Hematopoietic multipotent progenitor cell treated with erythropoietin and hydrocortisone succinate and interleukin-3 and kit ligand, for 4 days (in vitro differentiated cells): ENCODE results near the gene LZTS2.
"Not testable (repeated sequence)": the region's sequence is repeated elsewhere in the genome, so short reads cannot be mapped to it uniquely, and the experiment has no call there.

ENCODE experiments used
- DNase-seq: peaks from one replicate; pipeline ENCODE4 v3.0.0-alpha.2; 2015

Gene LZTS2

GRCh38 chr10:101034404-101034803 lies 34.8 kb downstream of the LZTS2 start:
- DNase-seq: not testable (repeated sequence)

GRCh38 chr10:101035314-101035713 lies 35.7 kb downstream of the LZTS2 start:
- no peak for DNase-seq

DNA sequence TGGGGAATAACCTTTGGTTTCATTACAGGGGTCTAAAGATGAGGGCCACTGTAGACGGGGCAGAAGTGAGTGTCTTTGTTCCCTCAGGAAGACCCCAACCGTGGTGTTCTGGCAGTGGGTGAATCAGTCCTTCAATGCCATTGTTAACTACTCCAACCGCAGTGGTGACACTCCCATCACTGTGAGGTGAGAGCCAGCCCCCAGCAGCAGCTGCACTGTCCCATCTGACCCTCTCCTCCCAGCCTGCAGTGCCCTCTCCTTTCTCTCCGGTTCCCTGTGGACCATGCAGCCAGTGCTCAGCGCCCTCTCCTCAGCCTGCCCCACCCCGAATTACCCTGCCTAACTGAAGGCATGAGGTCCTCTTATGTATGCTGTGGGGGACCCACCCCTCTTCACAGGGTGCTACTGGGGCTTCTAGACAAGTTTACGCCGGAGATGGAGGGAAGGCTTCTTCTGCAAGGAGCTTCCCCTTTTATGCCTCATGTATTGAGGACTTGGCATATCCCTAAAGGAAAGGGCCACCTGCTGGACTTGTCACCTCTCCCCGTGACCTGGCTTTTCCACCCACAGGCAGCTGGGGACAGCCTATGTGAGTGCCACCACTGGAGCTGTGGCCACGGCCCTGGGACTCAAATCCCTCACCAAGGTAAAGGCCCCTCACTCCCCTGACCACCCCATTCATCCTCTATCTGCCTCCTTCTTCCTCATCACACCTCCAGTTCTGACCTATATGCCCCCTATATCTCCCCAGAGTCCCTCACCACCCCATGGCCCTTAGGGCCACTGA lies 36.5 kb downstream of the LZTS2 start:
- DNase-seq: no peak

DNA sequence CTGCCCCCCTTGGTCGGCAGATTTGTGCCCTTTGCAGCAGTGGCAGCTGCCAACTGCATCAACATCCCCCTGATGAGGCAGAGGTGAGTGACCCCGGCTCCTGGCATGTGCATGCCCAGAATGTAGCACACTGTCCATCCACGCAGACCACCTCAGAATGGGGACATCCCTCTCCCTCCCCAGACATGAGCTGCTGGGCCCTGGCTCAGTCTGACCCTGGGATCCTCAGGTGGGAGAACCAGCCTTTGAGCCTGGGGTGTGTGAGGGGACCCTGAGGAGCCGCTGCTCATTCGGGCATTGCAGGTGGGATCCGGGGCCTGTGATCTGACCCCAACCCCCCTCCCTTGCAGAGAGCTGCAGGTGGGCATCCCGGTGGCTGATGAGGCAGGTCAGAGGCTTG lies 37.1 kb downstream of the LZTS2 start:
- DNase-seq: no peak

DNA sequence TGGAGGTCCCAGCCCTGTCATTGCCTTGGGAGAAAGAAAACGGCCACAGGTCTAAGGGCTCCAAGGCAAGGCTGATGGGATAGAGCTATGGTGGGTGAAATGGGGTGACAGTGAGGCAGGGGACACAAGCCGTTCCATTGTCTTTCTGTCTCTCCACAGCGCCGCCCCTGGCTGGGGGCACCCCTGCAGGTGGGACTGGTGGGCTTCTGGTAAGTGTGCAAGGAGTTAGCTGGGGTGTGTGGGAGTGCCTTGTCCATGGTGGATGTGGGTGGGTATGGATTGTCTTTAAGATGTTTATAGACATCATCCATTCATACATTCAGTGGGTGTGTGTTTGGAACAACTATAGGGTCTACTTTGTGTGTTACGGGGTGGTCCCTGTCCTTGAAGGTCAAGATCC lies 38.9 kb downstream of the LZTS2 start:
- DNase-seq: no peak

GRCh38 chr10:101040061-101040460 lies 40.5 kb downstream of the LZTS2 start:
- DNase-seq: no peak

GRCh38 chr10:101040851-101041250 lies 41.2 kb downstream of the LZTS2 start:
- DNase-seq: no peak

- peak; percentile 94 for DNase-seq
These were observed 41.7 kb downstream of the LZTS2 start for GRCh38 chr10:101041252-101041761.

GRCh38 chr10:101042118-101042517 lies 42.5 kb downstream of the LZTS2 start:
- no peak for DNase-seq

DNA sequence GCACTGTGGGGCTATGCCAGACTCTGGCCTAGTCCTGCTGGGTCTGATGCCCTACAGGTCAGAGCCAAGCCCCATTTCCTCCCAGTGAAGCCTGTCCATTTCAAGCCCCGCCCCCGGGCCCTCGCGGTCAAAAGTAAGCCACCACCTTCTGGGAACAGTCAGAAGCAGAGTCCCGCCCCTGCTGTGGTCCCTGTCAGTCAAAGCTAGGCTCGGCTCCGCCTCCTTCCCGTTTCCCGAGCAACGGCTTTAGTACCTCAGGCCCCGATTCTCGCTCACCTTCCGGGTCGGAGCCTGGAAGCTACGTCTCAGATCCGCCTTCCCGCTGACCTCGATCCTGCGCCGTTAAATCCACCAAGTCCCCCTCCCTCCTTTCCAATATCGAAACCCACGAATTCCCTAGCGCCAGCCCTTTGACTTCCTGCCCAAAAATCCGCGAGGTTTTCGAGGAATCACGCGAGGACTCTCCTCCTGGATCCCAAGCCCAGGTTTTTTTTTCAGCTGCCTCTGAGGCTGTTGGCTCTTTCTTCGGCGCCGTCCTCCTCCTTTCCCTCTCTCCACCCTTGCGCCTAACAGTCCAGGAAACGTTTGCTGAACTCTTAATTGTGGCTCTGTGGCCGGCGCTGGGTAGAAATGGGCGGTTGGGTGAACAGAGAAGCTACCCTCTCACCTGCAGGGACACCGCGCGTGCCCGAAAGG lies 43.2 kb downstream of the LZTS2 start:
- DNase-seq: peak; percentile 97

GRCh38 chr10:101043363-101043707 lies 43.7 kb downstream of the LZTS2 start:
- no peak for DNase-seq

- no peak for DNase-seq
These were observed 44.5 kb downstream of the LZTS2 start for GRCh38 chr10:101044117-101044516.

DNA sequence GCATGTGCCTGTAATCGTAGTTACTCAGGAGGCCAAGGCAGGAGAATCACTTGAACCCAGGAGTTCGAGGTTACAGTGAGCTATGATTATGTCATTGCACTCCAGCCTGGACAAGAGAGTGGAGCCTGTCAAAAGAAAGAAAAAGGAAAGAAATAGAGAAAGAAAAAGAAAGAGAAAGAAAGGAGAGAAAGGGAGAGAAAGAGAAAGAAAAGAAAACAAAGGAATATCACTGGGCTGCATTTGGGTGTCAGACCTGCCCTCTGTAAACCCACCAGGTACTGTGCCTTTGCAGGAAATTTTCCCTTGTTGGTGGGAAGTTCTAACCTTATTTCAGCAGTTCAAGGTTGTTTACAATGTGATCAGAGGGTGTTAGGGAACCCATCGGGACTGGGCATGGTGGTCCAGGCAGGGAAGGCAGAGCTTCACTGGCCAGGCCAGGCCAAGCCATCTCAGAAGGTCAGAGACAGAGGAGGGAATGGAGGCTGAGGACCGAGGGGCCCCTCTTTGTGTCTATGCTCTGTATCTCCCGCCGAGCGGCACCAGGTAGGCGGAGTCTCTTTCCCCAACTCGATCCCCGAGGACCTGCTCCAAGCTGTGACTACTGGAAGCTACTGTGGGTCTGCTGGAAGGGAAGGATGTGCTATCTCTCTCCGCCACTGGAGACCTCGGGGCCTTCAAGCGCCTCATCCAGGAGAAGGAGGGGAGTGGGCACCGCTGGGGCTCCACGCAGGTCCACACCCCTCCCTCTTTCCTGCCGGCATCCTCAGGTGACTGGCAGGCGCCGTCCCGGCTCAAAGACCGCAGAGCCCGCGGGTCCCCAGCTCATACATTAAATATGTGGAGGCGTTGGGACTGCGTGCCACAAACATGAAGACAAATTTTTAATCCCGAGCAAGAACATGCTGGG lies 47.0 kb downstream of the LZTS2 start:
- no peak for DNase-seq

- DNase-seq: no peak
These were observed 47.7 kb downstream of the LZTS2 start for GRCh38 chr10:101047268-101047667.

- DNase-seq: no peak
These were observed 48.6 kb downstream of the LZTS2 start for GRCh38 chr10:101047961-101048892.

- peak; percentile 76 for DNase-seq
These were observed 50.8 kb downstream of the LZTS2 start for GRCh38 chr10:101050208-101051069.

GRCh38 chr10:101052285-101052684 lies 52.7 kb downstream of the LZTS2 start:
- no peak for DNase-seq

- no peak for DNase-seq
These were observed 53.9 kb downstream of the LZTS2 start for GRCh38 chr10:101053516-101053915.

- peak; percentile 81 for DNase-seq
These were observed 54.7 kb downstream of the LZTS2 start for GRCh38 chr10:101054351-101054750.

DNA sequence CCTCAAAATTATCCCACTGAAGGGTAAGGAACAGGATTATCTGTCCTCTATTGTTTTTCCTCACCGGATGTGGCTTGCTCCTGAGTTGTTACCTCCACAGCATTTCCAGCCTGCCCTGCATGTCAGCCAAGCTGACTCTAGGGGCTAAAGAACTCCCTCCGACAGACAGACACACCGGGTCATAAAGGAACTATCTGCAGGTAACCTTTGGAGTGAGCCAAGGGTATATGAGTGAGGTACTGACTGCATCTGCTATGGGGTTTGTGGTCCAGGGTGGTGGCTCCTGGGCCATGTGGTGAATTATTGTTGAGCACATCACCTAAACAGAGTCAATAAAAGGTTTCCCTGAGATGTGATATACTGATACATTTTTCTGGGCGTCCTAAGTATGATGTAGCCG lies 55.3 kb downstream of the LZTS2 start:
- no peak for DNase-seq

GRCh38 chr10:101055411-101055810 lies 55.8 kb downstream of the LZTS2 start:
- DNase-seq: no peak
